ENCODE data around the gene SCYGR1. TPM values are rescaled to one million over a fixed set of nuclear protein-coding genes. Genes with fewer than 3 reads are reported as not detected.
"Not testable (repeated sequence)": the region's sequence is repeated elsewhere in the genome, so short reads cannot be mapped to it uniquely, and the experiment has no call there.

SCYGR1 gene
- total RNA-seq (not detected), polyA plus RNA-seq (not detected)
- long read RNA-seq, donor 1: 0 reads
- long read RNA-seq, donor 2: 0 reads
- long read RNA-seq, donor 3: 0 reads
- long read RNA-seq, donor 4: 0 reads
- long read RNA-seq, donor 5: 0 reads
- long read RNA-seq, donor 6: 0 reads
- long read RNA-seq, donor 7: 0 reads
- long read RNA-seq, donor 8: 0 reads
- long read RNA-seq, donor 9: 0 reads
- long read RNA-seq, donor 10: 0 reads

GRCh38 chr2:227387583-227387982 is at the start of gene SCYGR1:
SCYGR1 (minus strand) TSS chr2:227387949; CDS start chr2:227387949, 0 bp downstream.
- not testable (repeated sequence) for H3K4me1 ChIP-seq (ENCODE audit: control insufficient read depth in 2 of 2, insufficient read depth in 2 of 2, low read length in 2 of 2); H3K27me3 ChIP-seq (ENCODE audit: control insufficient read depth in 2 of 2, insufficient read depth in 1 of 2, low read length in 1 of 2); H3K9me3 ChIP-seq (ENCODE audit: control insufficient read depth in 2 of 2, insufficient read depth in 1 of 2, low read length in 1 of 2); DNase-seq (ENCODE audit: low read depth in 6 of 9, low spot score in 9 of 9); H3K4me3 ChIP-seq (ENCODE audit: low read length in 2 of 2); H3K27ac ChIP-seq (ENCODE audit: low read depth in 1 of 2, low read length in 1 of 2); H3K36me3 ChIP-seq (ENCODE audit: control insufficient read depth in 2 of 2, insufficient read depth in 2 of 2, low read length in 1 of 2)
- 48% methylated on average over 7 of the region's 7 CpGs for WGBS

GRCh38 chr2:227436436-227437174 is 48.9 kb upstream of the SCYGR1 start:
- Histone ChIP-seq H3K36me3 (ENCODE audit: control insufficient read depth in 2 of 2, insufficient read depth in 2 of 2, low read length in 1 of 2) (no peaks in the 10 kb centered on the region), H3K27me3 (ENCODE audit: control insufficient read depth in 2 of 2, insufficient read depth in 1 of 2, low read length in 1 of 2) (no peaks in the 10 kb centered on the region), H3K4me3 (ENCODE audit: low read length in 2 of 2) (no peak overlapping the region), H3K27ac (ENCODE audit: low read depth in 1 of 2, low read length in 1 of 2) (no peak overlapping the region), H3K9me3 (ENCODE audit: control insufficient read depth in 2 of 2, insufficient read depth in 1 of 2, low read length in 1 of 2) (peaks cover 1 to 15% of the 10 kb centered on the region in 2 donors), H3K4me1 (ENCODE audit: control insufficient read depth in 2 of 2, insufficient read depth in 2 of 2, low read length in 2 of 2) (no peaks in the 10 kb centered on the region)
- DNase-seq (ENCODE audit: low read depth in 6 of 9, low spot score in 9 of 9): no peak
- 95% methylated on average over 7 of the region's 7 CpGs for WGBS

- H3K4me3 ChIP-seq (ENCODE audit: low read length in 2 of 2): no peak overlapping the region
- H3K27me3 ChIP-seq (ENCODE audit: control insufficient read depth in 2 of 2, insufficient read depth in 1 of 2, low read length in 1 of 2): no peaks in the 10 kb centered on the region
- peaks cover 1 to 15% of the 10 kb centered on the region in 2 donors for H3K9me3 ChIP-seq (ENCODE audit: control insufficient read depth in 2 of 2, insufficient read depth in 1 of 2, low read length in 1 of 2)
- no peaks in the 10 kb centered on the region for H3K4me1 ChIP-seq (ENCODE audit: control insufficient read depth in 2 of 2, insufficient read depth in 2 of 2, low read length in 2 of 2)
- H3K36me3 ChIP-seq (ENCODE audit: control insufficient read depth in 2 of 2, insufficient read depth in 2 of 2, low read length in 1 of 2): no peaks in the 10 kb centered on the region
- H3K27ac ChIP-seq (ENCODE audit: low read depth in 1 of 2, low read length in 1 of 2): no peak overlapping the region
- no peak for DNase-seq (ENCODE audit: low read depth in 6 of 9, low spot score in 9 of 9)
- WGBS: 98% methylated on average over 2 of the region's 2 CpGs
These were observed 45.4 kb upstream of the SCYGR1 start for GRCh38 chr2:227433171-227433570.

- Histone ChIP-seq H3K4me3 (ENCODE audit: low read length in 2 of 2) (no peak overlapping the region), H3K27ac (ENCODE audit: low read depth in 1 of 2, low read length in 1 of 2) (no peak overlapping the region), H3K9me3 (ENCODE audit: control insufficient read depth in 2 of 2, insufficient read depth in 1 of 2, low read length in 1 of 2) (peaks cover 1 to 15% of the 10 kb centered on the region in 2 donors), H3K27me3 (ENCODE audit: control insufficient read depth in 2 of 2, insufficient read depth in 1 of 2, low read length in 1 of 2) (no peaks in the 10 kb centered on the region), H3K4me1 (ENCODE audit: control insufficient read depth in 2 of 2, insufficient read depth in 2 of 2, low read length in 2 of 2) (no peaks in the 10 kb centered on the region), H3K36me3 (ENCODE audit: control insufficient read depth in 2 of 2, insufficient read depth in 2 of 2, low read length in 1 of 2) (no peaks in the 10 kb centered on the region)
- WGBS: 97% methylated on average over 3 of the region's 3 CpGs
- DNase-seq (ENCODE audit: low read depth in 6 of 9, low spot score in 9 of 9): no peak
These were observed 42.9 kb upstream of the SCYGR1 start for GRCh38 chr2:227430639-227431038.

GRCh38 chr2:227428731-227429285 is 41.1 kb upstream of the SCYGR1 start:
- H3K27ac ChIP-seq (ENCODE audit: low read depth in 1 of 2, low read length in 1 of 2): no peak overlapping the region
- H3K4me1 ChIP-seq (ENCODE audit: control insufficient read depth in 2 of 2, insufficient read depth in 2 of 2, low read length in 2 of 2): no peaks in the 10 kb centered on the region
- 96% methylated on average over 8 of the region's 8 CpGs for WGBS
- no peaks in the 10 kb centered on the region for H3K36me3 ChIP-seq (ENCODE audit: control insufficient read depth in 2 of 2, insufficient read depth in 2 of 2, low read length in 1 of 2)
- H3K27me3 ChIP-seq (ENCODE audit: control insufficient read depth in 2 of 2, insufficient read depth in 1 of 2, low read length in 1 of 2): no peaks in the 10 kb centered on the region
- no peak overlapping the region for H3K4me3 ChIP-seq (ENCODE audit: low read length in 2 of 2)
- H3K9me3 ChIP-seq (ENCODE audit: control insufficient read depth in 2 of 2, insufficient read depth in 1 of 2, low read length in 1 of 2): peaks cover 1 to 13% of the 10 kb centered on the region in 2 donors
- DNase-seq (ENCODE audit: low read depth in 6 of 9, low spot score in 9 of 9): no peak

- Histone ChIP-seq H3K36me3 (ENCODE audit: control insufficient read depth in 2 of 2, insufficient read depth in 2 of 2, low read length in 1 of 2) (no peaks in the 10 kb centered on the region), H3K27me3 (ENCODE audit: control insufficient read depth in 2 of 2, insufficient read depth in 1 of 2, low read length in 1 of 2) (no peaks in the 10 kb centered on the region), H3K4me1 (ENCODE audit: control insufficient read depth in 2 of 2, insufficient read depth in 2 of 2, low read length in 2 of 2) (no peaks in the 10 kb centered on the region), H3K27ac (ENCODE audit: low read depth in 1 of 2, low read length in 1 of 2) (no peak overlapping the region), H3K9me3 (ENCODE audit: control insufficient read depth in 2 of 2, insufficient read depth in 1 of 2, low read length in 1 of 2) (no peaks in the 10 kb centered on the region), H3K4me3 (ENCODE audit: low read length in 2 of 2) (no peak overlapping the region)
- no peak for DNase-seq (ENCODE audit: low read depth in 6 of 9, low spot score in 9 of 9)
- 97% methylated on average over 10 of the region's 10 CpGs for WGBS
These were observed 36.1 kb upstream of the SCYGR1 start for GRCh38 chr2:227423656-227424499.

GRCh38 chr2:227420087-227421052 is 32.6 kb upstream of the SCYGR1 start:
- Histone ChIP-seq H3K27ac (ENCODE audit: low read depth in 1 of 2, low read length in 1 of 2) (no peak overlapping the region), H3K4me1 (ENCODE audit: control insufficient read depth in 2 of 2, insufficient read depth in 2 of 2, low read length in 2 of 2) (no peaks in the 10 kb centered on the region), H3K27me3 (ENCODE audit: control insufficient read depth in 2 of 2, insufficient read depth in 1 of 2, low read length in 1 of 2) (no peaks in the 10 kb centered on the region), H3K4me3 (ENCODE audit: low read length in 2 of 2) (no peak overlapping the region), H3K36me3 (ENCODE audit: control insufficient read depth in 2 of 2, insufficient read depth in 2 of 2, low read length in 1 of 2) (no peaks in the 10 kb centered on the region), H3K9me3 (ENCODE audit: control insufficient read depth in 2 of 2, insufficient read depth in 1 of 2, low read length in 1 of 2) (no peaks in the 10 kb centered on the region)
- WGBS: 95% methylated on average over 15 of the region's 15 CpGs
- no peak for DNase-seq (ENCODE audit: low read depth in 6 of 9, low spot score in 9 of 9)

GRCh38 chr2:227416701-227417100 is 29.0 kb upstream of the SCYGR1 start:
- Histone ChIP-seq H3K36me3 (ENCODE audit: control insufficient read depth in 2 of 2, insufficient read depth in 2 of 2, low read length in 1 of 2) (no peaks in the 10 kb centered on the region), H3K27ac (ENCODE audit: low read depth in 1 of 2, low read length in 1 of 2) (no peak overlapping the region), H3K27me3 (ENCODE audit: control insufficient read depth in 2 of 2, insufficient read depth in 1 of 2, low read length in 1 of 2) (no peaks in the 10 kb centered on the region), H3K9me3 (ENCODE audit: control insufficient read depth in 2 of 2, insufficient read depth in 1 of 2, low read length in 1 of 2) (no peaks in the 10 kb centered on the region), H3K4me3 (ENCODE audit: low read length in 2 of 2) (no peak overlapping the region), H3K4me1 (ENCODE audit: control insufficient read depth in 2 of 2, insufficient read depth in 2 of 2, low read length in 2 of 2) (peaks cover 0 to under 1% of the 10 kb centered on the region in 2 donors)
- WGBS: 78% methylated on average over 4 of the region's 4 CpGs
- no peak for DNase-seq (ENCODE audit: low read depth in 6 of 9, low spot score in 9 of 9)

Measured in thymus (tissue), 14 donors.